DMS 273 treated with DMSO at 0.1 percent for 48 hours (cell line): ENCODE data around the gene DTX1.

Experiments
- DNase-seq: peaks from one replicate; lab custom pipeline; 2025; lab: John Stamatoyannopoulos, UW

DTX1 gene

GRCh38 chr12:113071135-113072112, 14.9 kb downstream of the DTX1 start:
- DNase-seq: no peak

GRCh38 chr12:113072136-113072535, 15.6 kb downstream of the DTX1 start:
- no peak for DNase-seq

- no peak for DNase-seq
Observed at GRCh38 chr12:113073586-113073985, 17.1 kb downstream of the DTX1 start.

GRCh38 chr12:113075137-113075683, 18.7 kb downstream of the DTX1 start:
- DNase-seq: no peak

- no peak for DNase-seq
Observed at GRCh38 chr12:113077057-113077858, 20.7 kb downstream of the DTX1 start.

GRCh38 chr12:113077859-113078255, 21.3 kb downstream of the DTX1 start:
- DNase-seq: no peak

GRCh38 chr12:113081873-113082272, 25.3 kb downstream of the DTX1 start:
- no peak for DNase-seq

- DNase-seq: no peak
Observed at GRCh38 chr12:113082486-113083148, 26.1 kb downstream of the DTX1 start.

- DNase-seq: no peak
Observed at GRCh38 chr12:113083863-113084435, 27.4 kb downstream of the DTX1 start.

GRCh38 chr12:113086249-113087164, 30.0 kb downstream of the DTX1 start:
- DNase-seq: no peak

GRCh38 chr12:113087193-113087592, 30.7 kb downstream of the DTX1 start:
- DNase-seq: no peak

GRCh38 chr12:113088037-113088436, 31.5 kb downstream of the DTX1 start:
- no peak for DNase-seq

- no peak for DNase-seq
Observed at GRCh38 chr12:113088971-113089756, 32.6 kb downstream of the DTX1 start.

GRCh38 chr12:113089839-113090238, 33.3 kb downstream of the DTX1 start:
- no peak for DNase-seq

- DNase-seq: no peak
Observed at GRCh38 chr12:113090740-113091139, 34.2 kb downstream of the DTX1 start.

GRCh38 chr12:113091506-113091905, 35.0 kb downstream of the DTX1 start:
- no peak for DNase-seq

- DNase-seq: no peak
Observed at GRCh38 chr12:113092607-113093408, 36.3 kb downstream of the DTX1 start.

- DNase-seq: no peak
Observed at GRCh38 chr12:113093409-113094101, 37.0 kb downstream of the DTX1 start.
